Esophagus muscularis mucosa (tissue), 3 donors: ENCODE results near the gene CRISP1.

Source experiments
- POLR2A ChIP-seq: fragments of 450-650 bp; IDR thresholded peaks from one replicate; pipeline ENCODE4 v1.6.1; 2017; ENCODE audit warnings: antibody characterized with exemption, moderate library complexity, mild to moderate bottlenecking, low read depth
- POLR2AphosphoS5 ChIP-seq, 2 donors: sonication (generic); formaldehyde crosslinking; IDR thresholded peaks; one replicate each; pipeline ENCODE4 v1.6.1; 2017; ENCODE audit warnings: antibody characterized with exemption in 2 of 2
- TF ChIP-seq, protein P1 (sequence below), 3 experiments: fragments of 200-600 bp in 2 of 3; fragments of 450-650 bp in 1 of 3; sonication (generic) in 2 of 3; IDR thresholded peaks; one replicate each; pipeline ENCODE4 v1.5.1; 2017 to 2019; ENCODE audit warnings: antibody characterized with exemption in 3 of 3, mild to moderate bottlenecking in 2 of 3, moderate library complexity in 1 of 3

DNA sequence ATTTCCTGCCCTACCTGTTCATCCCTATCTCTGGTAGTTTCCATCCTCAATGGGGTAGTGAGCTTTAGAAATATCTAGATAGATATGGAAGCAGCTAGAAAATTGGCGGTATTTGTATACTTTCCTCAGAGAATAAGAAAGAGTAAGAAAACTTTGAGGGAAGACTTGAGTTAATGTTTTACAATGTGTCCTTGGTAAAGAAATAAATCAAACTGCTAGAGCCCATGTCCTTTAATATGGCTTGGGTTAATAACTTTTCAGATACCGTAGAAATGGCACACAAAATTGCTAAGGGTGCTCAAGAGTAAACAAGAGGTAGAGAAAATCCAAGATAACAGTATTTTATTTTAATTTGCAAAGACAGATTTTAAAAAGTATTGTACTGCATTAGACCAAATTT is 51.2 kb downstream of the CRISP1 start:
- TF ChIP-seq, protein P1, sequence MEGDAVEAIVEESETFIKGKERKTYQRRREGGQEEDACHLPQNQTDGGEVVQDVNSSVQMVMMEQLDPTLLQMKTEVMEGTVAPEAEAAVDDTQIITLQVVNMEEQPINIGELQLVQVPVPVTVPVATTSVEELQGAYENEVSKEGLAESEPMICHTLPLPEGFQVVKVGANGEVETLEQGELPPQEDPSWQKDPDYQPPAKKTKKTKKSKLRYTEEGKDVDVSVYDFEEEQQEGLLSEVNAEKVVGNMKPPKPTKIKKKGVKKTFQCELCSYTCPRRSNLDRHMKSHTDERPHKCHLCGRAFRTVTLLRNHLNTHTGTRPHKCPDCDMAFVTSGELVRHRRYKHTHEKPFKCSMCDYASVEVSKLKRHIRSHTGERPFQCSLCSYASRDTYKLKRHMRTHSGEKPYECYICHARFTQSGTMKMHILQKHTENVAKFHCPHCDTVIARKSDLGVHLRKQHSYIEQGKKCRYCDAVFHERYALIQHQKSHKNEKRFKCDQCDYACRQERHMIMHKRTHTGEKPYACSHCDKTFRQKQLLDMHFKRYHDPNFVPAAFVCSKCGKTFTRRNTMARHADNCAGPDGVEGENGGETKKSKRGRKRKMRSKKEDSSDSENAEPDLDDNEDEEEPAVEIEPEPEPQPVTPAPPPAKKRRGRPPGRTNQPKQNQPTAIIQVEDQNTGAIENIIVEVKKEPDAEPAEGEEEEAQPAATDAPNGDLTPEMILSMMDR (IDR thresholded peaks at IDR 0.05): no peak
- TF ChIP-seq POLR2A: no peak
- no peak for TF ChIP-seq POLR2AphosphoS5 (IDR thresholded peaks at IDR 0.05)
